DMS53 (cell line): ENCODE results near the gene MGARP.
"Not testable (repeated sequence)": the region's sequence is repeated elsewhere in the genome, so short reads cannot be mapped to it uniquely, and the experiment has no call there.

Source experiments
- DNase-seq: peaks from one replicate; lab custom pipeline; 2025; lab: John Stamatoyannopoulos, UW

The MGARP gene

GRCh38 chr4:139295206-139295941, 15.3 kb upstream of the MGARP start:
- peak; percentile 92 for DNase-seq

GRCh38 chr4:139286186-139286698, 6.2 kb upstream of the MGARP start:
- no peak for DNase-seq

DNA sequence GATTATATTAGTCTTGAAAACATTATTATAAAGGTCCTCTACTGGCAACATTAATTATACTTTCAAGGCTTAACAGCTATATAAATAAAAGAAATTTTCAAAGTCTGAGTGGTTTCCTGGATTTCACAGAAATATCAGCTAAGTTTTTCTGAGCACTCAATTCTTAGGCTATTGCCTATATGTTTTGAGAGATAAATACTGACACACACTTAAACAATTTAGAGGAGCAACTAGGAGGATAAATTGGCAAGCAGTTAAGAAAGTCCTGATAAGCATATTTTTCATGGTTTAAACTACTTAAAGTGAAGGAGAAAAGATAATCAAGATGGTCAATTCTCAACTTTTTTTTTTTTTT, 2.7 kb upstream of the MGARP start:
- DNase-seq: no peak

DNA sequence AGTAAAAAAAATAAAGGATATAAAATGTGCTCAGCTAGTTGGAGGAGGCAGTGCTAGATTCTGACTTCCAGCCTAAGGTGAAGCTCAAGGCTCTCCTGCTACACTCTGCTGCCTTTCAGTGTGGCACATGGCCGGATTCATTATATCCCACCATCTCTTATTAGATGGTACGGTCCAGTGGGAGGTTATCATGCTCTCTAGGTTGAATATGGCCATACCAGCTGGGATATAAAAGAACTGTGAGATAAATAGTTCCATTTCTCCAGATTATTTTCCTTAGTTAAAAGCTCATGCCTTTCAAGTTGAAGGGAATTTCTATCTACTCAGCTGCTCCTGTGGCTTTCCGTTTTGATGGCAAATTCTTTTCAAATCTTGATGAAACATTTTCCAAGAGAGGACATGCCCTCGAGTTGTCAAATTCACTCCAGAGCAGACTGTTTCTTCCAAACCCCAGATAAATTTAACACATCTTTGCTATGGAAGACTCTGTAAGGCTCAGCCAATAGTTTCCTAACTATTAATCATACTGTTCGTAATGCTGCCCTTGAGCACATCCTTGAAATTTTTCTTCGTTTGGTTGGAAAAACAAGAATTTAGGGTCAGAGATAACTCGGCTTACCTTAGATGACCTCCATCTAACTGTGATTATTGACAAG, 2.2 kb upstream of the MGARP start:
- DNase-seq: no peak

DNA sequence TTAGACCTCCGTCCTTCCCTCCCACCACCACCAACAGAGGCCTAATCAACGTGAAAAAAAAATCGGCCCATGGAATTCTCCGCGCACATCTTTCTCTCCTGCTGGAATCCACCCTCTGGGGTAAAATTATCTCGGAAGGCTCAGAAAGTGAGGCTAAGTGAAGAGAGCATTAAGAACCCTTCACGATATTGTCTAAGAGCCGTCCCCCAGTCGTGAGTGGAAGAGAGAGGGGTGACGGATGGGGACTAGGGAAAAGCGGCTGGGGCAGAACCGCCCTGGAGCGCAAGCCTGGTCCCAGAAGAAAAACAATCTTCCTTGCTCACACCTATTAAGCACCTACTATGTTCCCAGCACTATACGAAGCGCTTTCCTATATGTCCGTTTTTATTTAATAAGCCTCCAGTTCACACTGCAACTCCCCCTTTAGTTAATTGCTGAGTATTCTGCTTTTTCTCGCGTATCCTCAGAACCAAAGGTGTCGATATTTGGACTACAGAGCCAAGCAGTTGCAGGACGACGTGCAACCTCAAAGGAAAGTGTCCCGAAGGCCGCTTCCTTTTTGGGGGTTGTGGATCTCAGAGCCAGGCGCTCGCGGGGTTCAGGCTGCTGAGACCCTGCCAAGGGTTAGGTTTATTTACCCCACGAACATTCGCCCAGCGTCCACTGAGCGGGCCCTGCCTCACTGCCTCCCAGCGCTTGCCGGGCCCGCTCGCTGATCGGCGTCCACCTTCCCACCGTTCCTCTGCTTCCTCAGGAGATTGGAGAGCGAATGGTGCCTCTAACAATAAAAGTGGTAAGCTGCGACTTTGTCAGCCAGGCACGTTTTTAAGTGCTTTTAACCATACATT, 889 bp downstream of the MGARP start:
- peak; percentile 7 for DNase-seq

DNA sequence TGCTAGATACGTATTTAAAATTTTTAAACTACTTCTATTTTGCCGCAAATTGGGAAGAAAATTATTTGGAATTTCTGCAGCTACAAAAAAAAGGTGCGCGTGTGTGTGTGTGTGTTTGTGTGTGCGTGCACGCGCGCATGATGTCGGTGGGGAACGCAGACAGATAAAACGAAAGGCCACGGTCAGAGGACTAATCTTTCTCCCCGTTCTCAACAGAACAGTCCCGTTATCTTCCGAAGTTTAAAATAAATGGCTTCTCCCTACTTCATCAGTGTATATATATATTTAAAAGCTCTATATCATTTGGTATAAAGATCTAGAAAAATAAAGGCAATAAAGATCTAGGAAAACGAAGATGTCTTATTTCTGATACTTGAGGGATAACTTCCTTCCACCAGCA, 1.5 kb downstream of the MGARP start:
- no peak for DNase-seq

GRCh38 chr4:139275281-139275735, 4.7 kb downstream of the MGARP start:
- DNase-seq: no peak

DNA sequence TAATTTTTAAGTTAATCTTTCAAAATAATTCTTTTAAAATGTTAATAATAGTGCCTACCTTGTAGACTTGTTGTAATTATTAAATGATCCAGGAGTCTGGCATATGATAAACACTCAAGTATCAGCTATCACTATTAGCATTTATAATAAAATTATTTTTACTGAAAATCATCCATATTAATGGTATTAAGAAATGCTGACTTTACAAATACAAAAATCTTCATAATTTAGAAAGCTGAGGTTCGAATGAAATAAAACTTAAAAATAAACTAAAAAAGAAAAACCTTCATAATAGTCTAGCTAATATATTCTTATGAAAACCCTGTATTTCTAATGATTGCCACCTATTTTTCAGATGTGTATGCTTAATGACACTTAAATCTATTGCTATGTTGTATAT, 5.2 kb downstream of the MGARP start:
- DNase-seq: no peak

DNA sequence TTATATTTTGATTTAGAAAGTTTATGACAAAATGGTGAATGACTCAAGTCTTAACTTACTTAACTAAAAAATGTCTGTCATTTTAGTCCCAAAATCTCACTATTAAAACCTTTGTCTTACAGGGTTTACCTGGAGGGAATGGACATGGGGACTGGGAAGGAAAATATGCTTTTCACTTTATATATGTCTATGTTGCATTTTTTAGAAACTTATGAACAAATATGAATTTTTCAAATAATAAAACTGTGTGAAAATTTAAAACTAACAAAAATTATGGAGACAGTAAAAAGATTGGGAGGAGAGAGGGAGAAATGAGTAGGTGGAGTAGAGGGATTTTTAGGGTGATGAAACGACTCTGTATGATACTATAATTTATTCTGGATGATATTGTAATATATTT, 6.2 kb downstream of the MGARP start:
- no peak for DNase-seq

DNA sequence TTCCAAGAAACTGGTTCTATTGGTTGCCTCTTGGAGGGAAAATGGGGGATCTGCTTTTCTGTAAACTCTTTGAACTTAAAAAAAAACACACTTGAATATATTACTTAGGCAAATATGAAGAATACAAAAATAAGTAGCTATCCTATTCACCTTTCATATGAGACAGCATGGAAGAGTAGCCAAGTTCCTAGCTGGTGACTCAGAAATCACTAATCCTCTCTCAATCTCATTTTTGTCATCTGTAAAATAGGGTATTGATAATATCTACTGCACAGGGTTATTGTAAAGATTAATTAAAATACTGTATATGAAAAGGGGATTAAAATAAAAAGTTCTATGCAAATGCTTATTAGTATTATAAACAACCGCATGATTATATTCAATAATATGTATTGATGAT, 12.7 kb downstream of the MGARP start:
- DNase-seq: peak; percentile 26

GRCh38 chr4:139266583-139267257, 13.3 kb downstream of the MGARP start:
- peak; percentile 78 for DNase-seq

- no peak for DNase-seq
These were observed 13.8 kb downstream of the MGARP start for GRCh38 chr4:139266208-139266582.

DNA sequence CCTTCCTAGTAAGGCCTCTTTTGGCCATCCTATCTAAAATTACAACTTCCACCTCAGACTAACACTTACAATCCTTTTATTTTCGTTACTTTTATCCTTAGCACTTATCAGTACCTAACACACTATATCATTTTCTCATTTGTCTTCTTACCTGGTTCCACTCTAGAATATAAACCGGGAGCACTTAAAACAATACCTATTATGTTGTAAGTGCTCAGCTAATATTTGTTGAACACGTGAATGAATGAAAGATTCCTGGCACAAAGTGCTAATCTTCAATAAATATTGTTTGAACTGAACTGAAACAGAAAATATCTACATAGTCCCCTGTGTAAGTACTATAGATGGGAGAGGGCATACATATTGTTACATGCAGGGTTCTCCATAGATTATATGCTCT, 14.4 kb downstream of the MGARP start:
- DNase-seq: peak; percentile 70

- no peak for DNase-seq
These were observed 23.7 kb downstream of the MGARP start for GRCh38 chr4:139256349-139256748.

GRCh38 chr4:139255581-139255980, 24.4 kb downstream of the MGARP start:
- not testable (repeated sequence) for DNase-seq

DNA sequence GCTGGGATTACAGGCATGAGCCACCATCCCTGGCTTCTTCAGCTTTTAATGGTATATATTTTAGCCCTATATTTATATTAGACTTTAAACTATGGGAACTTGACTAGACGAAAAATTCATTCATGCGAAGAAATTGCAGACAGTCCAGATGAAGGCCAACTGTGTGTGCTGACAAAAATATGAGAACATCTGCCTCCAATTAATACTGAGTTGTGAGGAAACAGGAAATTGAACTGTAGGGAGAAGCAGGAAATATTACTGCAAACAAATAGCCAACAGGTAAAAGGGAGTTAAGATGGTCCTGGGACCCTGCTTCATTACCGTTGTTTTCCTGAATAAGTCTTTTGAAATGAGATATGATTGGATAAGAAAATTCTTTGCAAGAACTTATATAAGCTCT, 26.3 kb downstream of the MGARP start:
- DNase-seq: no peak

- no peak for DNase-seq
These were observed 27.0 kb downstream of the MGARP start for GRCh38 chr4:139253046-139253445.

DNA sequence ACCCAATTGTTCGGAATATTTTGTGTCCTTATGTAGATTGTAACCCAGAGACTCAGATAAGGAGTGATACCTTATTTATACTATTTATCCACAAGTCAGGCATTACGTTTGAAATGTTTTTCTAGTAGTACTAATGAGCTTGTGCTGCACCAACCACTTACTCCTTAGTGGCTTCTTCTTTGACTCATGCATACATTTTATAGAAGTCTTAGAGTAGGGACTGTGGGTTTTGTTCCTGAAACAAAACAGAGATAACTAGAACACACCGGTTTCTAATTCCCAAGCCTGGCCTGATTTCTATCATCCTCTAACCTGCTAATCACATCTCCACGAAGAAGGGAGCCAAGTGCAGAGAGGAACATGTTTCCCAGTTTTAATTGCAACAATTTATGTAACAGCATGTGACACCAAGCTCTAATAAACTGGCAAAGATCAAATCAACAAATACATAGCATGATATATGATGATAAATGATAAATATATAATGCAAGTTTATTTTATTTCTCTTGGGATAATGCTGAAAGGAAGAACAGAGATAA, 32.3 kb downstream of the MGARP start:
- no peak for DNase-seq

- no peak for DNase-seq
These were observed 32.8 kb downstream of the MGARP start for GRCh38 chr4:139247241-139247640.

- DNase-seq: no peak
These were observed 33.9 kb downstream of the MGARP start for GRCh38 chr4:139246166-139246565.

- no peak for DNase-seq
These were observed 34.4 kb downstream of the MGARP start for GRCh38 chr4:139245590-139245989.
